GM13977 (cell line): ENCODE results near the gene ROPN1B.

ENCODE experiments used
- DNase-seq: peaks from one replicate; pipeline ENCODE4 v3.0.0; 2012; ENCODE audit warnings: low spot score
- CTCF ChIP-seq: IDR thresholded peaks from 2 replicates; pipeline ENCODE4 v1.5.1; 2012; ENCODE audit warnings: mild to moderate bottlenecking, control low read depth; ENCODE audit not compliant: insufficient read depth; ENCODE audit errors: extremely low read depth, missing control alignments
- in situ Hi-C: fragments of 300-500 bp; cut with MboI; formaldehyde crosslinking; loops from one replicate; pipeline ENCODE4 v1.12.0; 2022; ENCODE audit warnings: low sequenced_read_pairs, low pct_unique_long_range_greater_than_20kb, mixed read lengths, inconsistent platforms; ENCODE audit not compliant: unreplicated experiment

The ROPN1B gene

GRCh38 chr3:126013751-126014156 is 44.8 kb downstream of the ROPN1B start:
- TF ChIP-seq CTCF = no peak

GRCh38 chr3:126014252-126014651 is 45.3 kb downstream of the ROPN1B start:
- DNase-seq = no peak
- TF ChIP-seq CTCF = no peak
- in situ Hi-C loops = no loop called here

More at GRCh38 chr3:126013751-126014156, 44.8 kb downstream of the ROPN1B start:
- DNase-seq = no peak
- in situ Hi-C loops = no loop called here

GRCh38 chr3:126015075-126015474 is 46.1 kb downstream of the ROPN1B start:
- DNase-seq = no peak
- no peak for TF ChIP-seq CTCF
- in situ Hi-C loops = no loop called here

- DNase-seq = no peak
- in situ Hi-C loops = no loop called here
- no peak for TF ChIP-seq CTCF
These were observed 47.6 kb downstream of the ROPN1B start for GRCh38 chr3:126016616-126017015.

GRCh38 chr3:126017362-126017761 is 48.4 kb downstream of the ROPN1B start:
- in situ Hi-C loops = no loop called here
- TF ChIP-seq CTCF = no peak
- DNase-seq = no peak

GRCh38 chr3:126018545-126018944 is 49.6 kb downstream of the ROPN1B start:
- in situ Hi-C loops = no loop called here
- no peak for DNase-seq
- no peak for TF ChIP-seq CTCF

- no peak for DNase-seq
- no peak for TF ChIP-seq CTCF
- in situ Hi-C loops = no loop called here
These were observed 50.0 kb downstream of the ROPN1B start for GRCh38 chr3:126018995-126019394.
